ENCODE data around the gene GYG2. TPM values are rescaled to one million over a fixed set of nuclear protein-coding genes. Genes with fewer than 3 reads are reported as not detected.
"Not testable (repeated sequence)": the region's sequence is repeated elsewhere in the genome, so short reads cannot be mapped to it uniquely, and the experiment has no call there.

The GYG2 gene
- total and polyA plus RNA-seq, 2 donors from 2014 or later, result 2.2 to 2.9 TPM

GRCh38 chrX:2812161-2812907 is 16.4 kb upstream of the GYG2 start:
- H3K27me3 ChIP-seq (ENCODE audit: control insufficient read depth, insufficient read depth, low read length); H3K36me3 ChIP-seq (ENCODE audit: control insufficient read depth in 2 of 3, insufficient read depth in 3 of 3, low read length in 3 of 3); H3K9me3 ChIP-seq (ENCODE audit: control insufficient read depth in 2 of 3, insufficient read depth in 1 of 3, low read length in 3 of 3); FAIRE-seq; H3K27ac ChIP-seq (ENCODE audit: low read depth in 2 of 2, low read length in 2 of 2); H3K4me1 ChIP-seq (ENCODE audit: control insufficient read depth in 2 of 3, insufficient read depth in 2 of 3, low read depth in 1 of 3, low read length in 3 of 3): not testable (repeated sequence)
- intact Hi-C loops (cut with DNase I), result loop anchor here (10.0 kb wide), 1 partner anchor 168 kb away; no protein-coding TSS in a partner anchor
- Histone ChIP-seq H3K9ac (ENCODE audit: low read length in 3 of 3) (peak overlapping the region in 1 of 3 donors; percentile 33), H3K4me3 (ENCODE audit: low read length in 3 of 3) (peak overlapping the region; percentile 46 to 55 (median 53))
- peak; percentile 55 for TF ChIP-seq CTCF (IDR thresholded peaks at IDR 0.05; ENCODE audit: borderline replicate concordance, extremely low read depth, insufficient read depth)
- peak in 3 of 5 donors; percentile 51 to 62 (median 58) for DNase-seq

GRCh38 chrX:2817036-2817435 is 11.7 kb upstream of the GYG2 start:
- Histone ChIP-seq H3K27ac (ENCODE audit: low read depth in 2 of 2, low read length in 2 of 2) (no peak overlapping the region), H3K9ac (ENCODE audit: low read length in 3 of 3) (no peak overlapping the region), H3K36me3 (ENCODE audit: control insufficient read depth in 2 of 3, insufficient read depth in 3 of 3, low read length in 3 of 3) (no peaks in the 10 kb centered on the region), H3K4me3 (ENCODE audit: low read length in 3 of 3) (no peak overlapping the region), H3K9me3 (ENCODE audit: control insufficient read depth in 2 of 3, insufficient read depth in 1 of 3, low read length in 3 of 3) (no peaks in the 10 kb centered on the region), H3K4me1 (ENCODE audit: control insufficient read depth in 2 of 3, insufficient read depth in 2 of 3, low read depth in 1 of 3, low read length in 3 of 3) (no peaks in the 10 kb centered on the region), H3K27me3 (ENCODE audit: control insufficient read depth, insufficient read depth, low read length) (peaks cover 2% of the 10 kb centered on the region)
- intact Hi-C loops (cut with DNase I), result loop anchor here (10.0 kb wide), 1 partner anchor 172 kb away; no protein-coding TSS in a partner anchor
- DNase-seq (no peak), FAIRE-seq (no peak)
- TF ChIP-seq CTCF (IDR thresholded peaks at IDR 0.05; ENCODE audit: borderline replicate concordance, extremely low read depth, insufficient read depth), result no peak

GRCh38 chrX:2819345-2820135 is 9.2 kb upstream of the GYG2 start:
- Histone ChIP-seq H3K4me3 (ENCODE audit: low read length in 3 of 3) (no peak overlapping the region), H3K9me3 (ENCODE audit: control insufficient read depth in 2 of 3, insufficient read depth in 1 of 3, low read length in 3 of 3) (no peaks in the 10 kb centered on the region), H3K4me1 (ENCODE audit: control insufficient read depth in 2 of 3, insufficient read depth in 2 of 3, low read depth in 1 of 3, low read length in 3 of 3) (no peaks in the 10 kb centered on the region), H3K36me3 (ENCODE audit: control insufficient read depth in 2 of 3, insufficient read depth in 3 of 3, low read length in 3 of 3) (no peaks in the 10 kb centered on the region), H3K9ac (ENCODE audit: low read length in 3 of 3) (no peak overlapping the region), H3K27me3 (ENCODE audit: control insufficient read depth, insufficient read depth, low read length) (no peaks in the 10 kb centered on the region), H3K27ac (ENCODE audit: low read depth in 2 of 2, low read length in 2 of 2) (no peak overlapping the region)
- FAIRE-seq (no peak), DNase-seq (no peak)
- intact Hi-C loops (cut with DNase I), result loop anchor here (10.0 kb wide), 1 partner anchor 175 kb away; no protein-coding TSS in a partner anchor
- TF ChIP-seq CTCF (IDR thresholded peaks at IDR 0.05; ENCODE audit: borderline replicate concordance, extremely low read depth, insufficient read depth), result no peak
